Thyroid gland (tissue), 4 donors: ENCODE measurements around the gene ALDH1A1.

Source experiments
- CTCF ChIP-seq, 6 experiments: fragments of 200-600 bp in 3 of 6; fragments of 450-650 bp in 3 of 6; sonication (generic) in 3 of 6; IDR thresholded peaks; one replicate each; pipeline ENCODE4 v1.5.1; 2016 to 2019; ENCODE audit warnings: antibody characterized with exemption in 6 of 6, mild to moderate bottlenecking in 2 of 6, inconsistent platforms in 1 of 6, moderate library complexity in 1 of 6
- POLR2A ChIP-seq, 2 donors: fragments of 450-650 bp; IDR thresholded peaks; one replicate each; pipeline ENCODE4 v1.6.1; 2017; ENCODE audit warnings: antibody characterized with exemption in 2 of 2, mild to moderate bottlenecking in 2 of 2, moderate library complexity in 1 of 2

- no peak for TF ChIP-seq CTCF (IDR thresholded peaks at IDR 0.05)
- no peak for TF ChIP-seq POLR2A (IDR thresholded peaks at IDR 0.05)
Observed at GRCh38 chr9:72955126-72955455, 2.2 kb upstream of the ALDH1A1 start.
